ENCODE data around the gene RLN2.

RLN2 gene

DNA sequence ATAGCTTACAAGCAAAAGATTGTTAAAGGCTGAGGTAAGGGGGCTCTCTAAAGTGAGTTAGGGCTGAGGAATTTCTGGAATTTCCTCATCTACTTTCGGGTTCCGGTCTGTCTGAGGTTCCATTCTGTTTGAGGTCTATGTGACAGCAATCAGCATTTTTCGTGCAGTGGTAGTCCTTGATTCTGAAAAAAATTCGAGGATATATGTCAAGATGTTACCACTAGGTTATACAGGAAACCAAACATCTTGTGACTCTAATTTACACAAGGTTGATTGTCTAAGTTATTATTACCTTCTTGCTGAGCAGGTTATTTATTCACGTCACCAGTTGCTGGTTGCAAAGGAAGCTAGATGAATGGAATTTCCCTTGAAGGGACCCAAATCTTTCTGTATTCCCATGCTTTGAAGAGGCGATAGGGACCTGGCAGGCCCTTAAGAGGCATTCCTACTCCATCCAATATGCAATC lies 35.2 kb downstream of the RLN2 start:
- DNase-seq (ENCODE audit: low spot score): no peak

DNA sequence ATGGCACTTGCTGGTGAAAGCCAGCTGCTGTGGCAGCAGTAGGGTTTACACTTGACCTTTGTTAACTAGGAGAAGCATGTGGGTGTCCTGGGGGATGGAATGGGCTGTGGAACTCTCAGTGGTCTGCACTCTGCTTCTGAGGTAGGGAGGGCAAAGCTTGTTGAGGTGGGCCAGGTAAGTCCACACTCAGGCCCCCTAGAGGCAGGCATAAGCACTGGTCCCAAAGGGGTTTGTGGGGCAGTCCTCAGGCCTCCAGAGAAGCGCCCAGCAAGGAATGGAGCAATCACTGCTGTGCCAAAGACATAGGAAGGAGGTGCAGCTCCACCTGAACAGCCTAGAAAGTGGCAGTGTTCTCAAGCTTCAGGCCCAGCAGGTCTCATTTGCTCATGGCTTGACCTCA lies 38.6 kb downstream of the RLN2 start:
- DNase-seq (ENCODE audit: low spot score): peak; percentile 1

GRCh38 chr9:5264219-5264595 lies 40.3 kb downstream of the RLN2 start:
- no peak for DNase-seq (ENCODE audit: low spot score)

- DNase-seq (ENCODE audit: low spot score): no peak
These were observed 40.9 kb downstream of the RLN2 start for GRCh38 chr9:5263351-5264218.
